Measurements from ENCODE around the gene DLGAP1. TPM values are rescaled to one million over a fixed set of nuclear protein-coding genes. Genes with fewer than 3 reads are reported as not detected.

DLGAP1 gene
- total RNA-seq, 1 experiment from 2014 or later, result 23.0 TPM

DNA sequence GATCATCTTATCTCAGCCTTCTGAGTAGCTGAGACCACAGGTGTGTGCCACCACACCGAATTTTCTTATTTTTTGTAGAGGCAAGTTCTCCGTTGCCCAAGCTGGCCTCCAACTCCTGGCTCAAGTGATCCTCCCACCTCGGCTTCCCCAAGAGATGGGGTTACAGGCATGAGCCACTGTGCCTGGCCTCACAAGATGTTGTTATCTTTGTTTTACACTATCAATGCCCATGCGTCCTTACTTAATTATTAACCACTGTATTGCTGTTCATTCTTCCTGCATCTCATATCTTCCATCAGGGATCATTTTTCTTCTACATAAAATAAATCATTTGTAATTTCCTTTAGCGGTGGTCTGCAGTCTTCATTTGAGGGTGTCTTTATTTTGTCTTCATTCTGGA is 823.2 kb downstream of the DLGAP1 start:
- no peak for DNase-seq (ENCODE audit: low spot score)
- no peak overlapping the region for H3K27ac Mint-ChIP-seq
- no peak overlapping the region for H3K4me3 Mint-ChIP-seq
- ATAC-seq, result no peak
- CTCF ChIA-PET, result interaction anchor here (1.0 to 2.1 kb wide), 2 partner anchors 38 to 363 kb away, joined by 4 to 8 read pairs; no protein-coding TSS in a partner anchor
- H3K4me1 Mint-ChIP-seq, result peaks cover 5% of the 10 kb centered on the region
- H3K27me3 Mint-ChIP-seq (ENCODE audit: low read depth), result no peaks in the 10 kb centered on the region
- TF ChIP-seq MAX (CRISPR knock-in tag; IDR thresholded peaks at IDR 0.05) (no peak), ZNF263 (CRISPR knock-in tag; IDR thresholded peaks at IDR 0.05; ENCODE audit: low read depth) (no peak), CREB1 (CRISPR knock-in tag; IDR thresholded peaks at IDR 0.05) (no peak), NR3C1 (CRISPR knock-in tag; conservative IDR thresholded peaks at IDR 0.05; ENCODE audit: low read depth) (no peak), NR2C2 (CRISPR knock-in tag; IDR thresholded peaks at IDR 0.05) (no peak), ZNF121 (CRISPR knock-in tag; IDR thresholded peaks at IDR 0.05) (no peak), ZMAT4 (CRISPR knock-in tag; IDR thresholded peaks at IDR 0.05) (no peak), CBFB (CRISPR knock-in tag; IDR thresholded peaks at IDR 0.05; ENCODE audit: low read depth) (no peak), PREB (CRISPR knock-in tag; IDR thresholded peaks at IDR 0.05; ENCODE audit: borderline replicate concordance) (no peak), IRF1 (CRISPR knock-in tag; IDR thresholded peaks at IDR 0.05) (no peak), ZNF138 (CRISPR knock-in tag; conservative IDR thresholded peaks at IDR 0.05) (no peak), AFF4 (CRISPR knock-in tag; IDR thresholded peaks at IDR 0.05; ENCODE audit: borderline replicate concordance) (no peak)
- TF ChIP-seq, protein P1, sequence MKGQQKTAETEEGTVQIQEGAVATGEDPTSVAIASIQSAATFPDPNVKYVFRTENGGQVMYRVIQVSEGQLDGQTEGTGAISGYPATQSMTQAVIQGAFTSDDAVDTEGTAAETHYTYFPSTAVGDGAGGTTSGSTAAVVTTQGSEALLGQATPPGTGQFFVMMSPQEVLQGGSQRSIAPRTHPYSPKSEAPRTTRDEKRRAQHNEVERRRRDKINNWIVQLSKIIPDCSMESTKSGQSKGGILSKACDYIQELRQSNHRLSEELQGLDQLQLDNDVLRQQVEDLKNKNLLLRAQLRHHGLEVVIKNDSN (CRISPR knock-in tag; IDR thresholded peaks at IDR 0.05), result no peak
- TF ChIP-seq, protein P2, sequence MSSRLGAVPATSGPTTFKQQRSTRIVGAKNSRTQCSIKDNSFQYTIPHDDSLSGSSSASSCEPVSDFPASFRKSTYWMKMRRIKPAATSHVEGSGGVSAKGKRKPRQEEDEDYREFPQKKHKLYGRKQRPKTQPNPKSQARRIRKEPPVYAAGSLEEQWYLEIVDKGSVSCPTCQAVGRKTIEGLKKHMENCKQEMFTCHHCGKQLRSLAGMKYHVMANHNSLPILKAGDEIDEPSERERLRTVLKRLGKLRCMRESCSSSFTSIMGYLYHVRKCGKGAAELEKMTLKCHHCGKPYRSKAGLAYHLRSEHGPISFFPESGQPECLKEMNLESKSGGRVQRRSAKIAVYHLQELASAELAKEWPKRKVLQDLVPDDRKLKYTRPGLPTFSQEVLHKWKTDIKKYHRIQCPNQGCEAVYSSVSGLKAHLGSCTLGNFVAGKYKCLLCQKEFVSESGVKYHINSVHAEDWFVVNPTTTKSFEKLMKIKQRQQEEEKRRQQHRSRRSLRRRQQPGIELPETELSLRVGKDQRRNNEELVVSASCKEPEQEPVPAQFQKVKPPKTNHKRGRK (CRISPR knock-in tag; IDR thresholded peaks at IDR 0.05; ENCODE audit: borderline replicate concordance), result no peak
- TF ChIP-seq, protein P3, sequence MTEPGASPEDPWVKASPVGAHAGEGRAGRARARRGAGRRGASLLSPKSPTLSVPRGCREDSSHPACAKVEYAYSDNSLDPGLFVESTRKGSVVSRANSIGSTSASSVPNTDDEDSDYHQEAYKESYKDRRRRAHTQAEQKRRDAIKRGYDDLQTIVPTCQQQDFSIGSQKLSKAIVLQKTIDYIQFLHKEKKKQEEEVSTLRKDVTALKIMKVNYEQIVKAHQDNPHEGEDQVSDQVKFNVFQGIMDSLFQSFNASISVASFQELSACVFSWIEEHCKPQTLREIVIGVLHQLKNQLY (CRISPR knock-in tag; IDR thresholded peaks at IDR 0.05), result no peak
- POLR2A ChIA-PET, result no interaction called here
- peaks cover 3% of the 10 kb centered on the region; the same call in 1 of the 2 replicates for H3K36me3 Mint-ChIP-seq
- peaks cover 9% of the 10 kb centered on the region for H3K9me3 Mint-ChIP-seq

Data from WTC11 (cell line).